Activated B cell treated with CpG ODN at 0.5 μM for 24 hours (primary cell): ENCODE results near the gene ZSCAN30. TPM values are rescaled to one million over a fixed set of nuclear protein-coding genes. Genes with fewer than 3 reads are reported as not detected.
"Not testable (repeated sequence)": the region's sequence is repeated elsewhere in the genome, so short reads cannot be mapped to it uniquely, and the experiment has no call there.

Experiments used
- ATAC-seq: fragments of 200-7000 bp; cut with Tn5 transposase; one replicate; pipeline ENCODE4 v1.10.0; 2021; ENCODE audit warnings: low read depth, mild to moderate bottlenecking, moderate library complexity
- CTCF ChIA-PET: fragments of 350-600 bp; sonication (Branson Sonifier 250); formaldehyde crosslinking; loops from one replicate; lab custom pipeline; 2021; ENCODE audit warnings: antibody characterized with exemption; lab: Charles Lee
- POLR2A ChIA-PET: fragments of 350-600 bp; sonication (Branson Sonifier 250); formaldehyde crosslinking; loops from one replicate; lab custom pipeline; 2021; ENCODE audit warnings: antibody characterized with exemption; lab: Charles Lee
- DNase-seq: peaks from one replicate; pipeline ENCODE4 v3.0.0; 2022
- H3K27ac Mint-ChIP-seq: one replicate; pipeline ENCODE4 v1.8.0; 2020; ENCODE audit warnings: mixed read lengths
- H3K27me3 Mint-ChIP-seq: one replicate; pipeline ENCODE4 v1.8.0; 2021; ENCODE audit warnings: mixed read lengths
- H3K36me3 Mint-ChIP-seq: one replicate; pipeline ENCODE4 v1.8.0; 2021; ENCODE audit warnings: low read depth, mixed read lengths
- H3K4me1 Mint-ChIP-seq: one replicate; pipeline ENCODE4 v1.8.0; 2021; ENCODE audit warnings: mixed read lengths
- H3K4me3 Mint-ChIP-seq: one replicate; pipeline ENCODE4 v1.8.0; 2020; ENCODE audit warnings: mild to moderate bottlenecking, mixed read lengths
- H3K9me3 Mint-ChIP-seq: one replicate; pipeline ENCODE4 v1.8.0; 2020; ENCODE audit warnings: mixed read lengths
- intact Hi-C: fragments of 100-400 bp; cut with micrococcal nuclease; formaldehyde crosslinking; loops from one replicate; pipeline ENCODE4 v1.15.1; 2024
- total RNA-seq: library from RNA; stranded (reverse); gene quantifications from 2 replicates; pipeline ENCODE4 v1.2.3, GENCODE V29; 2022
- TF ChIP-seq, protein P1 (sequence below): fragments of 200-600 bp; IDR thresholded peaks from one replicate; pipeline ENCODE4 v1.8.0; 2022; ENCODE audit warnings: antibody characterized with exemption, mild to moderate bottlenecking

ZSCAN30 gene
- total RNA-seq, 1 donor from 2014 or later: 23.8 TPM

DNA sequence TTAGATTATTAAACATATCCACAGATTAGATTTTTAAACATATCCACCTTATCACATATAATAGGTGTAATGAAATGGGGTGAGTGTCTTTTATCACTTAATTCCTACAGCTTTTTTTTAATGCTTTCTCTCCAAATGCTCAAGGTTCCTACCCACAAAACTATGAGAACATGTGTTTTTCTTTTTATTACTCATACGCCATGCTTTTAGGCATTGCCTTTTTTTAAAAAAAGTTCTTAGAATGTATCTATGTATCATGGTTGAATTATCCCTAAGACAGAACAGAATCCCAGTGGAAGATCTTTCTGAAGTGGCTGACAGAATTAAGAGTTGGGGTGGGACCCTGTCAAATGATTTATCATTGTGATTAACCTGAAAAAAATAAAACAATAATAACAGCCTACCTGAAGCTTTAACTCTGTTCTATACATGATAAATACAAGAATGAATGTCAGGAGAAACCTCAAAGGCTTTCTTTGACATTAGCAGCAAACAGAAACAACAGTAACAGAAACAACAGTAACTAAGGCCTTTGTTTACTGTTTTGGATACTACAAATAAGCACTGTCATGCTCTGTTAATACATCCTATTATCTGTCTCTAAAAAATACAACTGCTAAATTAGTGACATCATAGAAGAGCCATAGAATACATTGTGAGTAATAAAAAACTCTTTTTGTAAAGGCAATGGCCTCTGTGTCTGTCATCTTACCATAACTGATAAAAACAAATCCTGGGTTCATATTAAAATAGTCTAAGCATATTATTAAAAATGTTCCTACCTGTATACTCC is 53.3 kb downstream of the ZSCAN30 start:
- TF ChIP-seq, protein P1, sequence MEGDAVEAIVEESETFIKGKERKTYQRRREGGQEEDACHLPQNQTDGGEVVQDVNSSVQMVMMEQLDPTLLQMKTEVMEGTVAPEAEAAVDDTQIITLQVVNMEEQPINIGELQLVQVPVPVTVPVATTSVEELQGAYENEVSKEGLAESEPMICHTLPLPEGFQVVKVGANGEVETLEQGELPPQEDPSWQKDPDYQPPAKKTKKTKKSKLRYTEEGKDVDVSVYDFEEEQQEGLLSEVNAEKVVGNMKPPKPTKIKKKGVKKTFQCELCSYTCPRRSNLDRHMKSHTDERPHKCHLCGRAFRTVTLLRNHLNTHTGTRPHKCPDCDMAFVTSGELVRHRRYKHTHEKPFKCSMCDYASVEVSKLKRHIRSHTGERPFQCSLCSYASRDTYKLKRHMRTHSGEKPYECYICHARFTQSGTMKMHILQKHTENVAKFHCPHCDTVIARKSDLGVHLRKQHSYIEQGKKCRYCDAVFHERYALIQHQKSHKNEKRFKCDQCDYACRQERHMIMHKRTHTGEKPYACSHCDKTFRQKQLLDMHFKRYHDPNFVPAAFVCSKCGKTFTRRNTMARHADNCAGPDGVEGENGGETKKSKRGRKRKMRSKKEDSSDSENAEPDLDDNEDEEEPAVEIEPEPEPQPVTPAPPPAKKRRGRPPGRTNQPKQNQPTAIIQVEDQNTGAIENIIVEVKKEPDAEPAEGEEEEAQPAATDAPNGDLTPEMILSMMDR: no peak
- Mint-ChIP-seq H3K27ac (no peak overlapping the region), H3K9me3 (no peaks in the 10 kb centered on the region), H3K36me3 (peaks cover 12% of the 10 kb centered on the region), H3K4me3 (no peak overlapping the region), H3K4me1 (peaks cover 6% of the 10 kb centered on the region), H3K27me3 (no peaks in the 10 kb centered on the region)
- no peak for DNase-seq
- ChIA-PET POLR2A (no interaction called here), CTCF (no interaction called here)
- intact Hi-C loops: no loop called here
- no peak for ATAC-seq

DNA sequence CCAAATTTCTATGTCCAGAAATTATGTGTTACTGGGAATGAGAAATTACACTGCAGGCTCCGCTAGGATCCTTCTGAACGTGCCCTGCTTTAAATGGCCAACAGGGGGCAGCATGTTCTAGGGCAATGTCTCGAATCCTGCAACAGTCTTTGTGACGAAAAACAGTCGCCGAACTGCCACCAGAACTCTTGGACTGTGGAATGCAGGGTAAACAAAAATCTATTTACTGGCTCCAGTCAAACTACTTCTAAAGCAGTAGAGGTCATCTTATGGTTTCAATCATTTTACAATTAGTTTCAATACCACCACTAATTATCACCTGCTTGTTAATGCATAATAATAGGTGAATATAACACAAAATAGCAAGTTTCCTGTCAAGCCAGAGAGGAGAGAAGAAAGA is 59.0 kb downstream of the ZSCAN30 start:
- Mint-ChIP-seq H3K4me3 (peak overlapping the region; percentile 36), H3K4me1 (peaks cover 3% of the 10 kb centered on the region), H3K9me3 (no peaks in the 10 kb centered on the region), H3K27ac (no peak overlapping the region), H3K36me3 (no peaks in the 10 kb centered on the region), H3K27me3 (no peaks in the 10 kb centered on the region)
- CTCF ChIA-PET: interaction anchor here (0.6 to 6.1 kb wide), 12 partner anchors 58 to 224 kb away, joined by 3 to 73 read pairs (median 4); partner anchors contain the start of gene ZSCAN30
- TF ChIP-seq, protein P1: peak; percentile 75
- POLR2A ChIA-PET: interaction anchor here (1.4 to 1.8 kb wide), 2 partner anchors 10 to 36 kb away, joined by 3 to 7 read pairs; partner anchors contain the start of gene ZNF397
- DNase-seq: peak; percentile 49
- peak; percentile 97 for ATAC-seq
- intact Hi-C loops: loop anchor here (1.0 to 5.0 kb wide), 9 partner anchors 36 to 720 kb away; partner anchors contain the start of gene ZNF24

DNA sequence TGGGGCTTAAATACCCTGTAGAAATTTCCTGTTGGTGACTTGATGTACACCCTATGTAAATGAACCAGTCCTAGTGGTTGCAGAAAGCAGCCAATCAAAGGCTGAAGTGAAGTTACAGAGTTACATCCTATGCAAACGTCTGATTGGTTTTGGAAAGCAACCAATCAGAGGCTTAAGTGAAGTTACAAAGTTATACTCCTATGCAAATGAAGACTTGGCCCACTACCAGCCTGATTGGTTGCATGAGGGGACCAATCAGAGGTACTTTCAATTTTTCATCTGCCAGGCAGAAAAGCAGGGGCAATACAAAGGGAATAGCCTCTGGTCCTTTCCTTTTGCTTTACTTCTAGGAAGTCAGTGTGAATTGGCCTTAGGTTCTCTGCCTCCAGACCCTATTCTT is 62.8 kb downstream of the ZSCAN30 start:
- ChIA-PET POLR2A (no interaction called here), CTCF (no interaction called here)
- Mint-ChIP-seq H3K9me3 (no peaks in the 10 kb centered on the region), H3K27me3 (peaks cover 4% of the 10 kb centered on the region), H3K4me1 (peaks cover 3% of the 10 kb centered on the region), H3K36me3 (no peaks in the 10 kb centered on the region), H3K27ac (no peak overlapping the region), H3K4me3 (no peak overlapping the region)
- TF ChIP-seq, protein P1: no peak
- no peak for ATAC-seq
- intact Hi-C loops: loop anchor here (10.0 kb wide), 1 partner anchor 1058 kb away; no protein-coding TSS in a partner anchor
- no peak for DNase-seq

DNA sequence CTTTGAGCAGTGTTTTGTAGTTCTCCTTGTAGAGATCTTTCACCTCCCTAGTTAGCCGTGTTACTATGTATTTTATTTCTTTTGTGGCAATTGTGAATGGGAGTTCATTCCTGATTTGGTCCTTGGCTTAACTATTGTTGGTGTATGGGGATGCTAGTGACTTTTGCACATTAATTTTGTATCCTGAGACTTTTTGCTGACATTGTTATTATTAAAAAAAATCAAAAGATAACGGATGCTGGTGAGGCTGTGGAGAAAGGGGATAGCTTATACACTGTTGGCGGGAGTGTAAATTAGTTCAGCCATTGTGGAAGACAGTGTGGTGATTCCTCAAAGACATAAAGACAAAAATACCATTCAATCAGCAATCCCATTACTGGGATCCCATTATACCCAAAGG is 66.2 kb downstream of the ZSCAN30 start:
- Mint-ChIP-seq H3K4me1 (no peaks in the 10 kb centered on the region), H3K36me3 (no peaks in the 10 kb centered on the region), H3K27me3 (peaks cover 4% of the 10 kb centered on the region), H3K4me3 (no peak overlapping the region), H3K27ac (no peak overlapping the region), H3K9me3 (no peaks in the 10 kb centered on the region)
- POLR2A ChIA-PET: no interaction called here
- ATAC-seq (no peak), DNase-seq (no peak)
- intact Hi-C loops: loop anchor here (10.0 kb wide), 1 partner anchor 1061 kb away; no protein-coding TSS in a partner anchor
- TF ChIP-seq, protein P1: no peak
- CTCF ChIA-PET: no interaction called here

DNA sequence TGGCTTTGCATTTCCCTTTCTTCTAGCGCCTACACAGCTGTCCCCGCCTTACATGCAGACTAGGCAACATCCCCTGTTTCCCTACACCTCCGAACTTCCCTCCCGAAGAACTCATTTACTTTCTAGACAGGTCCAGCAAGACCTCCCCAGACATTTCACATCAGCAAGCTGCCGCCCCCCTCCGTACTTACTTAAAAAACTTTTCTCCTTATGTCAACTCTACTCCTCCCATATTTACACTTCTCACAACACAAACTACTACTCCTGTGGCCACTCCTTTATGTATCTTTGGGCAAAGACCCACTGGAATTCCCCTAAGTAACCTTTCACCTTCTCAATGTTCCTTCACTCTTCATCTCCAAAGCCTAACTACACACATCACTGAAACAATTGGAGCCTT is 69.6 kb downstream of the ZSCAN30 start:
- DNase-seq (no peak), ATAC-seq (no peak)
- ChIA-PET CTCF (no interaction called here), POLR2A (no interaction called here)
- no peaks in the 10 kb centered on the region for H3K9me3 Mint-ChIP-seq
- no peak overlapping the region for H3K27ac Mint-ChIP-seq
- no peaks in the 10 kb centered on the region for H3K4me1 Mint-ChIP-seq
- no peak overlapping the region for H3K4me3 Mint-ChIP-seq
- TF ChIP-seq, protein P1: no peak
- intact Hi-C loops: loop anchor here (10.0 kb wide), 1 partner anchor 1064 kb away; no protein-coding TSS in a partner anchor
- no peaks in the 10 kb centered on the region for H3K36me3 Mint-ChIP-seq
- H3K27me3 Mint-ChIP-seq: peaks cover 10% of the 10 kb centered on the region

DNA sequence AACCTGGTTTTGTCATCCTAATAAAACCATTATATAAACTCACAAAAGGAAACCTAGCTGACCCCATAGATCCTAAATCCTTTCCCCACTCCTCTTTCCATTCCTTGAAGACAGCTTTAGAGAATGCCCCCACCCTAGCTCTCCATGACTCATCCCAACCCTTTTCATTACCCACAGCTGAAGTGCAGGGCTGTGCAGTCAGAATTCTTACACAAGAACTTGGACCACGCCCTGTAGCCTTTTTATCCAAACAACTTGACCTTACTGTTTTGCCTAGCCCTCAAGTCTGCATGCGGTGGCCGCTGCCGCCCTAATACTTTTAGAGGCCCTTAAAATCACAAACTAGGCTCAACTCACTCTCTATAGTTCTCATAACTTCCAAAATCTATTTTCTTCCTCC is 70.7 kb downstream of the ZSCAN30 start:
- H3K9me3 Mint-ChIP-seq, ATAC-seq, H3K27ac Mint-ChIP-seq, DNase-seq, H3K4me3 Mint-ChIP-seq, H3K36me3 Mint-ChIP-seq, POLR2A ChIA-PET, intact Hi-C loops, H3K4me1 Mint-ChIP-seq, CTCF ChIA-PET: not testable (repeated sequence)
- H3K27me3 Mint-ChIP-seq: peaks cover 10% of the 10 kb centered on the region

DNA sequence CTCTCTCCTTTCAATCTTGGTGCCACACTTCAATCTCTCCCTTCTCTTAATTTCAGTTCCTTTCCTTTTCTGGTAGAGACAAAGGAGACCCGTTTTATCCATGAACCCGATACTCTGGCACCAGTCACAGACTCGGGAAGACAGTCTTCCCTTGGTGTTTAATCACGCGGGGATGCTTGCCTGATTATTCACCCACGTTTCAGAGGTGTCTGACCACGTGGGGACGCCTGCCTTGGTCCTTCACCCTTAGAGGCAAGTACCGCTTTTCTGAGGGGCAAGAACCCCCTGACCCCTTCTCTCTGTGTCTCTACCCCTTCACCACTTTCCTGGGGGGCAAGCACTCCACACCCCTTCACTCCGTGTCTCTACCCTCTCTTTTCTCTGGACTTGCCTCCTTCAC is 73.4 kb downstream of the ZSCAN30 start:
- CTCF ChIA-PET, H3K27me3 Mint-ChIP-seq, H3K4me1 Mint-ChIP-seq, H3K9me3 Mint-ChIP-seq, ATAC-seq, intact Hi-C loops, DNase-seq, H3K36me3 Mint-ChIP-seq, H3K27ac Mint-ChIP-seq, H3K4me3 Mint-ChIP-seq, POLR2A ChIA-PET: not testable (repeated sequence)
